Adrenal gland (tissue), 12 donors: ENCODE data around the gene TSPAN5. TPM values are rescaled to one million over a fixed set of nuclear protein-coding genes. Genes with fewer than 3 reads are reported as not detected.

Experiments used
- DNase-seq, 7 donors: peaks; one replicate each; pipeline ENCODE4 v3.0.0-alpha.2; 2019 to 2020
- H3K27ac ChIP-seq, 5 donors: fragments of 200-600 bp; sonication (generic) in 4 of 5; 1 replicate in 3 of 5; 2 replicates in 2 of 5; pipeline versions ENCODE4 v1.5.1 to v1.8.0; 2016 to 2020; ENCODE audit warnings: mild to moderate bottlenecking in 1 of 5
- H3K27me3 ChIP-seq: fragments of 200-600 bp; 2 replicates; pipeline ENCODE4 v1.8.0; 2021
- H3K36me3 ChIP-seq, 2 donors: fragments of 200-600 bp; replicated peaks in 1 of 2; 1 replicate in 1 of 2; 2 replicates in 1 of 2; pipeline versions ENCODE4 v1.5.1 to v1.8.0; 2018 to 2022
- H3K4me1 ChIP-seq, 2 donors: fragments of 200-600 bp; replicated peaks in 1 of 2; 1 replicate in 1 of 2; 2 replicates in 1 of 2; pipeline versions ENCODE4 v1.5.1 to v1.8.0; 2018 to 2021
- H3K4me3 ChIP-seq, 4 donors: fragments of 200-600 bp; sonication (generic) in 3 of 4; one replicate each; pipeline ENCODE4 v1.5.1; 2016 to 2018
- H3K9me3 ChIP-seq, 3 donors: fragments of 200-600 bp; sonication (generic) in 1 of 3; replicated peaks in 1 of 3; 1 replicate in 2 of 3; 2 replicates in 1 of 3; pipeline versions ENCODE4 v1.5.1 to v1.8.0; 2016 to 2021
- POLR2A ChIP-seq, 2 donors: fragments of 450-650 bp; IDR thresholded peaks; one replicate each; pipeline ENCODE4 v1.6.1; 2017; ENCODE audit warnings: antibody characterized with exemption in 2 of 2, mild to moderate bottlenecking in 2 of 2, moderate library complexity in 1 of 2
- WGBS, 4 donors: extraction: QIAGEN DNeasy Blood & Tissue Kit in 2 of 4; methylation state at CpG; one replicate each; pipeline versions ENCODE4 v1.1.5 to v1.1.7; 2013 to 2017; 5-methylcytosine and 5-hydroxymethylcytosine counted together
- intact Hi-C, 2 donors: fragments of 100-400 bp; cut with DNase I; formaldehyde crosslinking; loops; one replicate each; pipeline versions ENCODE4 v1.14.1 to v1.15.0; 2022 to 2023
- polyA plus RNA-seq, 3 donors: library from polyadenylated mRNA; stranded (reverse); fragments of 200-250 nt in 2 of 3; fragments of 350-450 nt in 1 of 3; fragmentation: Illumina TruSeq in 1 of 3; extraction: RNeasy Lipid Tissue Mini Kit (QIAGEN cat#74804) in 1 of 3; gene quantifications; one replicate each; pipeline ENCODE4 v1.2.3, GENCODE V29; 2013 to 2014
- total RNA-seq, 9 donors: library from RNA; depleted of rRNA in 4 of 9; stranded (reverse); fragments of >200 nt in 4 of 9; fragments of 120-200 nt in 1 of 9; fragmentation: NEBNext Ultra II Directional in 1 of 9; extraction: Animal tissue kit (Norgen Biotek cat#: 25700) in 1 of 9; gene quantifications; one replicate each; pipeline versions ENCODE4 v1.1.0 to v1.2.4, GENCODE V29; 2013 to 2023
- TF ChIP-seq, protein P1 (sequence below), 6 experiments: fragments of 450-650 bp in 4 of 6; fragments of 200-600 bp in 2 of 6; sonication (generic) in 1 of 6; IDR thresholded peaks; 1 replicate in 5 of 6; 2 replicates in 1 of 6; pipeline versions ENCODE4 v1.5.1 to v1.8.0; 2016 to 2021; ENCODE audit warnings: antibody characterized with exemption in 6 of 6, mild to moderate bottlenecking in 2 of 6, moderate library complexity in 1 of 6
- donor health status: healthy with polysubstance abuse.
- donor health status: Bipolar disorder and iron deficiency.
- donor health status: DM: yes; HTN: yes; CAD: no.
- donor health status: DM: no; HTN: no; CAD: no.
- donor health status: DM: no; HTN: no; CAD: no.
- donor health status: DM: yes; HTN: yes; CAD: no.

Gene TSPAN5
- total and polyA plus RNA-seq, 12 donors: 1.4 to 23.8 (median 2.7) TPM

DNA sequence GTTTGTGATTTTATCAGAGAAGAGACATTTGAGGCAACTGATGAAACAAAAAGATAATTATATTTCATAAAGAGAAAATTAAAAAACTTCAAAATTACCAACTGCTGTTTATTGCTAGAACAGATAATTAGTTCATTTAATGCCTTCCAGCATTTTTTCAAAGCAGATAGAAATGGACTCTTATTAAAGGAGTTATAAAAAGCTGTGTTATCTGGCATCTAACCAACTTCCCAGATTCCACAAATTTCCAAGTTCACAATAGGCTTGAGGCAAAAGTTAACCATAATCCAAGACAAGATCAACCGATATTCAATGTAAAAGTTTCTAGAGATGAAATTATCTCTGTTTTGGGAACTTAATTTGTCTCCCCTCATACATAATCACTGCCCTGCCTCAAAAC lies 152.4 kb downstream of the TSPAN5 start:
- no peak for DNase-seq
- H3K36me3 ChIP-seq: no peaks in the 10 kb centered on the region
- no peaks in the 10 kb centered on the region for H3K27me3 ChIP-seq
- no peaks in the 10 kb centered on the region for H3K9me3 ChIP-seq
- H3K4me3 ChIP-seq: no peak overlapping the region
- 71 to 81% (median 77%) methylated on average over 1 of the region's 1 CpG for WGBS, 4 donors
- no peak overlapping the region for H3K27ac ChIP-seq
- H3K4me1 ChIP-seq: no peaks in the 10 kb centered on the region
- no peak for TF ChIP-seq POLR2A (IDR thresholded peaks at IDR 0.05)
- TF ChIP-seq, protein P1, sequence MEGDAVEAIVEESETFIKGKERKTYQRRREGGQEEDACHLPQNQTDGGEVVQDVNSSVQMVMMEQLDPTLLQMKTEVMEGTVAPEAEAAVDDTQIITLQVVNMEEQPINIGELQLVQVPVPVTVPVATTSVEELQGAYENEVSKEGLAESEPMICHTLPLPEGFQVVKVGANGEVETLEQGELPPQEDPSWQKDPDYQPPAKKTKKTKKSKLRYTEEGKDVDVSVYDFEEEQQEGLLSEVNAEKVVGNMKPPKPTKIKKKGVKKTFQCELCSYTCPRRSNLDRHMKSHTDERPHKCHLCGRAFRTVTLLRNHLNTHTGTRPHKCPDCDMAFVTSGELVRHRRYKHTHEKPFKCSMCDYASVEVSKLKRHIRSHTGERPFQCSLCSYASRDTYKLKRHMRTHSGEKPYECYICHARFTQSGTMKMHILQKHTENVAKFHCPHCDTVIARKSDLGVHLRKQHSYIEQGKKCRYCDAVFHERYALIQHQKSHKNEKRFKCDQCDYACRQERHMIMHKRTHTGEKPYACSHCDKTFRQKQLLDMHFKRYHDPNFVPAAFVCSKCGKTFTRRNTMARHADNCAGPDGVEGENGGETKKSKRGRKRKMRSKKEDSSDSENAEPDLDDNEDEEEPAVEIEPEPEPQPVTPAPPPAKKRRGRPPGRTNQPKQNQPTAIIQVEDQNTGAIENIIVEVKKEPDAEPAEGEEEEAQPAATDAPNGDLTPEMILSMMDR (IDR thresholded peaks at IDR 0.05): no peak
- intact Hi-C loops: no loop called here

DNA sequence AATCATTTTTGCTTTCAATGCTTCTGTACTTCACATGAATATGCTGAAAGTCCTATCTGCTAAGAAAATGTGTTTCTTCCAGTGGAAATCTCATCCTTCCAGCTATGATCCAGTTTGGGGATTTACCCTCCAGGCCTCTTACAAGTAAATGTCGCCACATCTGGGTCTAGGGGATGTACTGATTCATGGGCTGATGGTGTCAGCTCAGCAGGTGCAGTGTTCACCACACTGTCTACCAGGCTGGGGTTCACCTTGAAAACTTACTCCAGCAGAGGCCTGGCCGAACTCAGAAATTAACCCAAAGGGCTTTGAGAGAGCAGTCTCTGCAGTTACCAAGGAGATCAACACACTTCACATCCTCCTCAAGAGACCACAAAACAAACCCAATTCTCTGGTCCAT lies 154.3 kb downstream of the TSPAN5 start:
- no peak for TF ChIP-seq POLR2A (IDR thresholded peaks at IDR 0.05)
- TF ChIP-seq, protein P1 (IDR thresholded peaks at IDR 0.05): no peak
- intact Hi-C loops: no loop called here
- WGBS, 4 donors: 84 to 94% (median 88%) methylated on average over 2 of the region's 2 CpGs
- H3K4me1 ChIP-seq: no peaks in the 10 kb centered on the region
- no peaks in the 10 kb centered on the region for H3K9me3 ChIP-seq
- H3K36me3 ChIP-seq: no peaks in the 10 kb centered on the region
- no peak overlapping the region for H3K27ac ChIP-seq
- no peak overlapping the region for H3K4me3 ChIP-seq
- DNase-seq: no peak
- H3K27me3 ChIP-seq: no peaks in the 10 kb centered on the region

DNA sequence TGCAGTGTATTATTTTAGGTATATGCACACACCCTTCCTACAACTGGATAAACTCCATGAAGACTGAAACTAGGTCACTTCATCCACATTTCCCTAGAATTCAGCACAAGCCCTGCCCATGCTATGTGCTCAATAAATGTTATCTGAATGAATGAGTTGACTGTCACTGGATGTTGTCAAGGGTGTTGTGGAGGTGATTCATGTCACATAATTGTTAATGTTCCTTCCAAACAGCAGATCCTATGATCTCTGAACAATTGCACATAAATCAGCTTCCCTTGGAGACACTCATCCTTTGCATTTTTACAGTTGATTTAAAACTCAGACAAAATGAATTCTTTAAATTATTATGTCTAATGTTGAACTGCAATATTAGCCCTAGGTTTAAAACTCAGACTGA lies 154.7 kb downstream of the TSPAN5 start:
- TF ChIP-seq, protein P1 (IDR thresholded peaks at IDR 0.05): no peak
- no peak for TF ChIP-seq POLR2A (IDR thresholded peaks at IDR 0.05)
- H3K4me3 ChIP-seq: no peak overlapping the region
- H3K9me3 ChIP-seq: no peaks in the 10 kb centered on the region
- intact Hi-C loops: no loop called here
- H3K27me3 ChIP-seq: no peaks in the 10 kb centered on the region
- H3K27ac ChIP-seq: no peak overlapping the region
- DNase-seq: no peak
- H3K36me3 ChIP-seq: no peaks in the 10 kb centered on the region
- no peaks in the 10 kb centered on the region for H3K4me1 ChIP-seq

DNA sequence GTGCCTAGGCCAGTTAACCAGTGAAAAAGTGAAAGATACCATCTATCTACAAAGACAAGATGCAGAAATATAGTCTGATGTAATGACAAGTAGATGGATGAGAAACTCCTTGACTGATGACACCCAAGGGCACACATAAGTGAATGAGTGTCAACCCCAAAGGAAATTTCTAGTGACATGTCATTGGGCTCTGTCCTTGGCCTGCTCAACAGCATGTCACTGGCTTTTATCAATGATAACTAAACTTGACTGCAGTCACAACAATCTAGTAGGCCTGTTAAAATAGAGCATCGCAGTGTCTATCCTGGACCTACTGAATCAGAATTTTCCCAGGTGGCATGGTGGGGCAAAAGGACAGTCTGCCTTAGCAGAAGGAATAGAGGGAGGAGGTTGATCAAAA lies 155.8 kb downstream of the TSPAN5 start:
- no peak for DNase-seq
- TF ChIP-seq POLR2A (IDR thresholded peaks at IDR 0.05): no peak
- TF ChIP-seq, protein P1 (IDR thresholded peaks at IDR 0.05): no peak
- intact Hi-C loops: no loop called here
- H3K4me3 ChIP-seq: no peak overlapping the region
- 93 to 100% (median 93%) methylated on average over 1 of the region's 1 CpG for WGBS, 4 donors
- no peaks in the 10 kb centered on the region for H3K27me3 ChIP-seq
- H3K9me3 ChIP-seq: no peaks in the 10 kb centered on the region
- no peaks in the 10 kb centered on the region for H3K4me1 ChIP-seq
- H3K36me3 ChIP-seq: no peaks in the 10 kb centered on the region
- H3K27ac ChIP-seq: no peak overlapping the region
